HG03103 (cell line): Measurements from ENCODE around the gene EDDM3A.
"Not testable (repeated sequence)": the region's sequence is repeated elsewhere in the genome, so short reads cannot be mapped to it uniquely, and the experiment has no call there.

Experiments
- ATAC-seq: cut with Tn5 transposase; IDR thresholded peaks from one replicate; pipeline ENCODE4 v1.9.1; 2021; ENCODE audit warnings: low read depth; ENCODE audit not compliant: unreplicated experiment

EDDM3A gene

GRCh38 chr14:20745571-20746358, at the start of gene EDDM3A:
TSS of gene EDDM3A (plus strand) at chr14:20745887. CDS start at chr14:20747581, 1,694 bp downstream.
- no peak for ATAC-seq

- ATAC-seq: no peak
Observed at GRCh38 chr14:20696764-20697163, 48.9 kb upstream of the EDDM3A start.

- peak; percentile 68 for ATAC-seq
Observed at GRCh38 chr14:20697273-20698017, 48.2 kb upstream of the EDDM3A start.

GRCh38 chr14:20698018-20698329, 47.7 kb upstream of the EDDM3A start:
- ATAC-seq: no peak

GRCh38 chr14:20698934-20699333, 46.8 kb upstream of the EDDM3A start:
- no peak for ATAC-seq

GRCh38 chr14:20699931-20700330, 45.8 kb upstream of the EDDM3A start:
- no peak for ATAC-seq

GRCh38 chr14:20700965-20701364, 44.7 kb upstream of the EDDM3A start:
- ATAC-seq: not testable (repeated sequence)

GRCh38 chr14:20706657-20707355, 38.9 kb upstream of the EDDM3A start:
- no peak for ATAC-seq

GRCh38 chr14:20707622-20708021, 38.1 kb upstream of the EDDM3A start:
- no peak for ATAC-seq

GRCh38 chr14:20711261-20711660, 34.4 kb upstream of the EDDM3A start:
- ATAC-seq: no peak

- no peak for ATAC-seq
Observed at GRCh38 chr14:20711685-20712084, 34.0 kb upstream of the EDDM3A start.

- ATAC-seq: no peak
Observed at GRCh38 chr14:20712904-20713303, 32.8 kb upstream of the EDDM3A start.

- ATAC-seq: no peak
Observed at GRCh38 chr14:20714593-20715250, 31.0 kb upstream of the EDDM3A start.

- ATAC-seq: no peak
Observed at GRCh38 chr14:20719777-20720176, 25.9 kb upstream of the EDDM3A start.

GRCh38 chr14:20720741-20721140, 24.9 kb upstream of the EDDM3A start:
- no peak for ATAC-seq

- ATAC-seq: no peak
Observed at GRCh38 chr14:20722016-20722415, 23.7 kb upstream of the EDDM3A start.

- ATAC-seq: no peak
Observed at GRCh38 chr14:20723488-20723887, 22.2 kb upstream of the EDDM3A start.

GRCh38 chr14:20726121-20726520, 19.6 kb upstream of the EDDM3A start:
- ATAC-seq: not testable (repeated sequence)

- no peak for ATAC-seq
Observed at GRCh38 chr14:20726531-20726930, 19.2 kb upstream of the EDDM3A start.

- ATAC-seq: no peak
Observed at GRCh38 chr14:20730891-20731290, 14.8 kb upstream of the EDDM3A start.

GRCh38 chr14:20732477-20732876, 13.2 kb upstream of the EDDM3A start:
- ATAC-seq: no peak
